Measurements from ENCODE around the gene CLSTN2. TPM values are rescaled to one million over a fixed set of nuclear protein-coding genes. Genes with fewer than 3 reads are reported as not detected.

Gene CLSTN2
- total RNA-seq, 2 experiments from 2014 or later, result not detected

GRCh38 chr3:140433431-140433830 lies 498.4 kb downstream of the CLSTN2 start:
- no peak for DNase-seq
- Mint-ChIP-seq H3K4me1 (ENCODE audit: low read depth) (no peaks in the 10 kb centered on the region), H3K36me3 (ENCODE audit: low read depth) (no peaks in the 10 kb centered on the region), H3K27ac (no peak overlapping the region), H3K27me3 (ENCODE audit: low read depth) (peaks cover 2% of the 10 kb centered on the region), H3K4me3 (no peak overlapping the region), H3K9me3 (ENCODE audit: insufficient read depth) (no peaks in the 10 kb centered on the region)
- ChIA-PET POLR2A (no interaction called here), CTCF (no interaction called here)
- no peak for ATAC-seq

- H3K27me3 Mint-ChIP-seq (ENCODE audit: low read depth), result peaks cover 2% of the 10 kb centered on the region
- no peak for ATAC-seq
- H3K27ac Mint-ChIP-seq, result no peak overlapping the region
- H3K4me3 Mint-ChIP-seq, result no peak overlapping the region
- H3K4me1 Mint-ChIP-seq (ENCODE audit: low read depth), result no peaks in the 10 kb centered on the region
- H3K9me3 Mint-ChIP-seq (ENCODE audit: insufficient read depth), result no peaks in the 10 kb centered on the region
- no peaks in the 10 kb centered on the region for H3K36me3 Mint-ChIP-seq (ENCODE audit: low read depth)
- DNase-seq, result no peak
- ChIA-PET POLR2A (no interaction called here), CTCF (no interaction called here)
These were observed 499.4 kb downstream of the CLSTN2 start for GRCh38 chr3:140434261-140434905.

- ChIA-PET POLR2A (no interaction called here), CTCF (no interaction called here)
- ATAC-seq, result no peak
These were observed 501.4 kb downstream of the CLSTN2 start for GRCh38 chr3:140436421-140436820.

GRCh38 chr3:140438736-140439470 lies 503.9 kb downstream of the CLSTN2 start:
- CTCF ChIA-PET, result no interaction called here

More at GRCh38 chr3:140436421-140436820, 501.4 kb downstream of the CLSTN2 start:
- Mint-ChIP-seq H3K4me3 (no peak overlapping the region), H3K9me3 (ENCODE audit: insufficient read depth) (no peaks in the 10 kb centered on the region), H3K36me3 (ENCODE audit: low read depth) (no peaks in the 10 kb centered on the region), H3K4me1 (ENCODE audit: low read depth) (no peaks in the 10 kb centered on the region), H3K27ac (no peak overlapping the region), H3K27me3 (ENCODE audit: low read depth) (peaks cover 2% of the 10 kb centered on the region)
- no peak for DNase-seq

GRCh38 chr3:140439527-140439926 lies 504.5 kb downstream of the CLSTN2 start:
- CTCF ChIA-PET, result no interaction called here

More at GRCh38 chr3:140438736-140439470, 503.9 kb downstream of the CLSTN2 start:
- Mint-ChIP-seq H3K36me3 (ENCODE audit: low read depth) (no peaks in the 10 kb centered on the region), H3K4me1 (ENCODE audit: low read depth) (no peaks in the 10 kb centered on the region), H3K4me3 (no peak overlapping the region), H3K27me3 (ENCODE audit: low read depth) (no peaks in the 10 kb centered on the region), H3K27ac (no peak overlapping the region), H3K9me3 (ENCODE audit: insufficient read depth) (no peaks in the 10 kb centered on the region)
- ATAC-seq (no peak), DNase-seq (no peak)
- POLR2A ChIA-PET, result no interaction called here

GRCh38 chr3:140440446-140440845 lies 505.5 kb downstream of the CLSTN2 start:
- Mint-ChIP-seq H3K27me3 (ENCODE audit: low read depth) (no peaks in the 10 kb centered on the region), H3K36me3 (ENCODE audit: low read depth) (no peaks in the 10 kb centered on the region), H3K27ac (no peak overlapping the region), H3K4me3 (no peak overlapping the region), H3K4me1 (ENCODE audit: low read depth) (no peaks in the 10 kb centered on the region), H3K9me3 (ENCODE audit: insufficient read depth) (no peaks in the 10 kb centered on the region)
- ATAC-seq (no peak), DNase-seq (no peak)
- ChIA-PET CTCF (no interaction called here), POLR2A (no interaction called here)

More at GRCh38 chr3:140439527-140439926, 504.5 kb downstream of the CLSTN2 start:
- POLR2A ChIA-PET, result no interaction called here
- no peak for ATAC-seq
- no peaks in the 10 kb centered on the region for H3K4me1 Mint-ChIP-seq (ENCODE audit: low read depth)
- no peaks in the 10 kb centered on the region for H3K9me3 Mint-ChIP-seq (ENCODE audit: insufficient read depth)
- no peak overlapping the region for H3K4me3 Mint-ChIP-seq
- H3K27ac Mint-ChIP-seq, result no peak overlapping the region
- DNase-seq, result no peak
- no peaks in the 10 kb centered on the region for H3K27me3 Mint-ChIP-seq (ENCODE audit: low read depth)
- no peaks in the 10 kb centered on the region for H3K36me3 Mint-ChIP-seq (ENCODE audit: low read depth)

GRCh38 chr3:140441006-140441405 lies 506.0 kb downstream of the CLSTN2 start:
- ChIA-PET CTCF (no interaction called here), POLR2A (no interaction called here)
- H3K9me3 Mint-ChIP-seq (ENCODE audit: insufficient read depth), result no peaks in the 10 kb centered on the region
- no peaks in the 10 kb centered on the region for H3K27me3 Mint-ChIP-seq (ENCODE audit: low read depth)
- H3K4me1 Mint-ChIP-seq (ENCODE audit: low read depth), result no peaks in the 10 kb centered on the region
- H3K4me3 Mint-ChIP-seq, result no peak overlapping the region
- DNase-seq (no peak), ATAC-seq (no peak)
- H3K36me3 Mint-ChIP-seq (ENCODE audit: low read depth), result no peaks in the 10 kb centered on the region
- H3K27ac Mint-ChIP-seq, result no peak overlapping the region

GRCh38 chr3:140442621-140443020 lies 507.6 kb downstream of the CLSTN2 start:
- Mint-ChIP-seq H3K9me3 (ENCODE audit: insufficient read depth) (no peaks in the 10 kb centered on the region), H3K4me1 (ENCODE audit: low read depth) (no peaks in the 10 kb centered on the region), H3K4me3 (no peak overlapping the region), H3K27me3 (ENCODE audit: low read depth) (no peaks in the 10 kb centered on the region), H3K36me3 (ENCODE audit: low read depth) (no peaks in the 10 kb centered on the region), H3K27ac (no peak overlapping the region)
- ChIA-PET CTCF (no interaction called here), POLR2A (no interaction called here)
- DNase-seq, result no peak
- no peak for ATAC-seq

- DNase-seq, result no peak
- H3K27me3 Mint-ChIP-seq (ENCODE audit: low read depth), result no peaks in the 10 kb centered on the region
- H3K9me3 Mint-ChIP-seq (ENCODE audit: insufficient read depth), result no peaks in the 10 kb centered on the region
- no peak overlapping the region for H3K4me3 Mint-ChIP-seq
- H3K4me1 Mint-ChIP-seq (ENCODE audit: low read depth), result no peaks in the 10 kb centered on the region
- no peaks in the 10 kb centered on the region for H3K36me3 Mint-ChIP-seq (ENCODE audit: low read depth)
- CTCF ChIA-PET, result no interaction called here
- H3K27ac Mint-ChIP-seq, result no peak overlapping the region
- POLR2A ChIA-PET, result no interaction called here
- ATAC-seq, result no peak
These were observed 508.1 kb downstream of the CLSTN2 start for GRCh38 chr3:140443073-140443472.

- Mint-ChIP-seq H3K4me3 (no peak overlapping the region), H3K27ac (no peak overlapping the region), H3K36me3 (ENCODE audit: low read depth) (no peaks in the 10 kb centered on the region), H3K27me3 (ENCODE audit: low read depth) (no peaks in the 10 kb centered on the region), H3K9me3 (ENCODE audit: insufficient read depth) (no peaks in the 10 kb centered on the region), H3K4me1 (ENCODE audit: low read depth) (no peaks in the 10 kb centered on the region)
- DNase-seq (no peak), ATAC-seq (no peak)
- CTCF ChIA-PET, result no interaction called here
- POLR2A ChIA-PET, result no interaction called here
These were observed 508.8 kb downstream of the CLSTN2 start for GRCh38 chr3:140443806-140444205.

GRCh38 chr3:140446734-140447133 lies 511.7 kb downstream of the CLSTN2 start:
- no peaks in the 10 kb centered on the region for H3K36me3 Mint-ChIP-seq (ENCODE audit: low read depth)
- no peaks in the 10 kb centered on the region for H3K27me3 Mint-ChIP-seq (ENCODE audit: low read depth)
- H3K4me3 Mint-ChIP-seq, result no peak overlapping the region
- ATAC-seq, result no peak
- no peak overlapping the region for H3K27ac Mint-ChIP-seq
- no peak for DNase-seq
- no peaks in the 10 kb centered on the region for H3K9me3 Mint-ChIP-seq (ENCODE audit: insufficient read depth)
- ChIA-PET POLR2A (no interaction called here), CTCF (no interaction called here)
- H3K4me1 Mint-ChIP-seq (ENCODE audit: low read depth), result no peaks in the 10 kb centered on the region

GRCh38 chr3:140447136-140447535 lies 512.2 kb downstream of the CLSTN2 start:
- ChIA-PET POLR2A (no interaction called here), CTCF (no interaction called here)
- no peaks in the 10 kb centered on the region for H3K4me1 Mint-ChIP-seq (ENCODE audit: low read depth)
- H3K27ac Mint-ChIP-seq, result no peak overlapping the region
- H3K4me3 Mint-ChIP-seq, result no peak overlapping the region
- H3K27me3 Mint-ChIP-seq (ENCODE audit: low read depth), result no peaks in the 10 kb centered on the region
- DNase-seq (no peak), ATAC-seq (no peak)
- H3K9me3 Mint-ChIP-seq (ENCODE audit: insufficient read depth), result no peaks in the 10 kb centered on the region
- H3K36me3 Mint-ChIP-seq (ENCODE audit: low read depth), result no peaks in the 10 kb centered on the region

GRCh38 chr3:140448001-140448400 lies 513.0 kb downstream of the CLSTN2 start:
- no peak overlapping the region for H3K27ac Mint-ChIP-seq
- DNase-seq (no peak), ATAC-seq (no peak)
- H3K27me3 Mint-ChIP-seq (ENCODE audit: low read depth), result no peaks in the 10 kb centered on the region
- no peaks in the 10 kb centered on the region for H3K4me1 Mint-ChIP-seq (ENCODE audit: low read depth)
- no peaks in the 10 kb centered on the region for H3K36me3 Mint-ChIP-seq (ENCODE audit: low read depth)
- no peak overlapping the region for H3K4me3 Mint-ChIP-seq
- H3K9me3 Mint-ChIP-seq (ENCODE audit: insufficient read depth), result no peaks in the 10 kb centered on the region
- POLR2A ChIA-PET, result no interaction called here
- CTCF ChIA-PET, result no interaction called here

Measured in activated CD8-positive, alpha-beta T cell treated with anti-CD3 and anti-CD28 coated beads, Interleukin-2, amount 10 ng/mL, durations not matched to agents 7 days and 5 days (primary cell).